PC-9 (cell line): ENCODE measurements around the gene MCFD2.

ENCODE experiments used
- CTCF ChIP-seq: fragments of 200-600 bp; sonication (generic); conservative IDR thresholded peaks from 2 replicates; pipeline ENCODE4 v1.6.1; 2017; ENCODE audit warnings: mixed run types, antibody characterized with exemption, mild to moderate bottlenecking, moderate library complexity
- EZH2 ChIP-seq: fragments of 200-600 bp; sonication (generic); IDR thresholded peaks from 2 replicates; pipeline ENCODE4 v1.8.0; 2017; ENCODE audit warnings: antibody characterized with exemption, low read depth

DNA sequence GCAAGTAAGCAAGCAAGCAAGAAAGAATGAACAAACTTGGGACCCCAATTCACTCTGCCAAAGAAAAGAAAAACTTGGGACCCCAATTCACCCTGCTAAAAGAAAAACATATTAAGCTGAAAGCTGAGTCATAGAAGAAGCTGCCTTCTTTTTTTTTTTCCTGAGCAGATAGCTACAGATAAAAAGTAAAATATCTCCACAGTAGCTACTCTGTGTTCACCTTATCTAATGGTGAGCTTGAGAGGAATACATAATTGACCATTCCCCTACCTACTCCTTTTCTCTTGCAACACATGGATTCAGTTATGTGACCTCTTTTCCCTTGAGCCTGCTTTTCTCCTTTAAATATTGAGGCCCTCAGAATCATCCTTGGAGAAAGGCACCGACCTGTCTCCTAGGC, 63.0 kb downstream of the MCFD2 start:
- TF ChIP-seq EZH2 (no peak), CTCF (no peak)
